Measurements from ENCODE around the gene EFNA5.

EFNA5 gene

DNA sequence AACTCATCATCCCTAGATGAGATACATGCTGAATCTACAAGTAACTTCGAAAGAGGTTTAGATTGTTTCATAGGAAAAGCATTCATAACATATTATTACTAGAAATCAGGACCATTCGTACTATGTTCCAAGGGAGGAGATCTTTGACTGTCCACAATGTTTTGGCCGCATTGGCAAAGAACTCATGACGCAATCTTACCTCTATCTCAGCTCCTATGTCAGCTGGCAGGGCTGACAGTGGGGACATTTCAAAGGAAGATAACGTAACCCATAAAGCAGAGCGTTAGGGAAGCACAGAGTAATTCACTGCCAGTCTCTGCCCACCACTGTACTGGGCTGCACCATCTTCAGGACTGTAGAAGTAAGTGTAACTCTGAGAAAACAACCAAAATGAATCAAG, 69.7 kb downstream of the EFNA5 start:
- DNase-seq: no peak

DNA sequence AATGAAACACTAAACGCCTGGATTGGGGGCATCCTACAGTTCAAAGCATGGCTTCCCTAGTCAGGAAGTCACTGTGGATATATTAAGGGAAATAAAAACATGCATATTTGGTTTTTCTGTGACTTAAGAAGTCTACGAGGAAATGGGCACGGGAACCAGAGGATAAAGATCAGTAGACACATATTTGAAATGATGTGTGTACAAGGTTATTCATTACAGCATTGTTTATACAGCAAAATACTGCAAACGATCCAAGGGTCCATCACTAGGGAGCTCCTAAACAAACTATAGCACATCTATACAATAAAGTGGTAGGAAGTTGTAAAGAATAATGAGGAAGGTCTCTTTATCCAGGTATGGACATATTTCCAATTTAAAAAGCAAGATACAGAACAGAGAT, 71.8 kb downstream of the EFNA5 start:
- DNase-seq: no peak

DNA sequence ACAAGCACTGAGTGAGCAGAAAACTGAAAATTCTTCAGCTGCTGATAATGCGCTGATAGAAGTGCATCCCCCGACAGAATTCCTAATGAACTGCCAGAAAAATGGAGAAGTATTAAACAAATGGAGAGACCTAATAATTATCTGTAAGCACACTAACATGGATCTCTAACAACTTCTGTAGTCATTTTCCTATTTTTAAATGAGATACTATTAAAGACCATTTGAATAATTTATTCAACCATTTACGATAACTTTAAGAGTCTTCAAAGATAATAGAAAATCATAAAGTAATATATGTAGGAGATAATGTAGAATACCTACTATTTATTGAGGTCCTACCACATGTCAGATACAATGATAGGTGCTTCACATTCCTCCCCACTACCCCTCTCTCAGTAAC, 72.9 kb downstream of the EFNA5 start:
- DNase-seq: no peak

DNA sequence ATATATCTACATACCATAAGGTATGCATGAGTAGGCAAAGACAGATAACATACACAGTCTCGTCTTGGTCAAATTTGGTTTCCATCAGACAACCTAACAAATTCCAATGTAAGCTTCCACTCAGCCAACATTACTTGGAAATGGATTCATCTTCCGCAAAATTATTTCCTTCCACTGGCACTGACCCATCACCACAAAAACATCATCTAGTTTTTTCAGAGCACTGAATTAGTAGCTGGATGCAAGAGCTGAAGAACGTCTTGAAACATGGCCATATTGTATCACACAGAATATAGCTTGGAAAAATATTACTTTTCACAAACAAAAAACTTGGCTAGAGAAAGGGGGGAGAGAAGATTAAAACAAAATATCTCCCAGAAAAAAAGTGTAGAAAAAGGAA, 73.5 kb downstream of the EFNA5 start:
- DNase-seq: no peak

DNA sequence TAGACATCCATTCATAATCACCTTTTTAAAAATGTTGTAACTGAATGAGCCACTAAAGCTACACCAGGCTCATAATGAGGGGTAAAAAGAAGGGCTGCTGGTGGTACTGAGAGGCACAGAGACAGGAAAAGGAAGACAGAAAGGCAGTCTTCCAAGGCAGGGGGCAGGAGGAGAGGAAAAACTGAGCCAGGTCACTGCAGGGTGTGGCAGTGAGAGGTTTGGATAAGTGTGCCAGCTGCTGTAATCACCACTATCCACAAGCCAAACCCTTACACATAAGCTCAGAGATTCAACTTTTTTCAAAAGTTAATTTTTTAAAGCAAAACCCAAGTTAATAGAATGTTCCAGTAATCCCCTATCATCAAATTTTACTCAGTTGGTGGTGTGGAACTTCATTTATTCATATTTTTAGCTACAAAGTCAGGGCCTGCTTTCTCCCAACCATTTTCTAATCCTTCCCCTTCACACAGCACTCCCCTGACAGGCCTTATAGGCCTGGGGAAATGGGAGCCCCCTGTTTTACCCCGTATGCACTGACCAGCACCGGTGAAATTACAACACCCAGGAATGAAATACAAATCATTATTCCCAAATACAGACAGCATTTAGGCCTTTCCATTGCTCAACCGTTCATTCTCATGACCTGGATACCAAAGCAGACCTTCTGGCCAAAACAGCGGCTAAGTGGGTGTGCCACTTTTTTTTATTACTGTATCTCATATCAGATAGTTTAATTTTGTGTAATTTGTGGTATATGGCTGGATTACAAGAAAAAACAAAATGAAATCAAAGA, 76.3 kb downstream of the EFNA5 start:
- DNase-seq: no peak

DNA sequence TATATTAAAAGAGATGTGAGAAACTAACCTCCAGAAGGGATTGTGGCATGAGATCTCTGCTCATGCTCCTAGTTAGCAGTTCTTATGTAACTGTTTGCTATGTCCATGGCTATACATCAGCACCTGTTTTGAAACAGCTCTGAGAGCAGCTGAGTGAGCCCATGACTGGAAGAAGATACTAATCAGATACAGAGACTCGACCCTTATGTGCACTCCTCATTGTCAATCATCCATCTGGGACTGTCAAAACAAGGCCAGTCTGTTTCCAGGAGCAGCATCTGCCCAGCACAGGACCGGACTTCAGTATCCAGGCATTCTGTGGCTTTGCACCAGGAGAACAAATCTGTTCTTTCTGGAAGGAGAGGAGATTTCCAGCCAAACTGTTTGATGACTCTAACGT, 77.7 kb downstream of the EFNA5 start:
- DNase-seq: no peak

DNA sequence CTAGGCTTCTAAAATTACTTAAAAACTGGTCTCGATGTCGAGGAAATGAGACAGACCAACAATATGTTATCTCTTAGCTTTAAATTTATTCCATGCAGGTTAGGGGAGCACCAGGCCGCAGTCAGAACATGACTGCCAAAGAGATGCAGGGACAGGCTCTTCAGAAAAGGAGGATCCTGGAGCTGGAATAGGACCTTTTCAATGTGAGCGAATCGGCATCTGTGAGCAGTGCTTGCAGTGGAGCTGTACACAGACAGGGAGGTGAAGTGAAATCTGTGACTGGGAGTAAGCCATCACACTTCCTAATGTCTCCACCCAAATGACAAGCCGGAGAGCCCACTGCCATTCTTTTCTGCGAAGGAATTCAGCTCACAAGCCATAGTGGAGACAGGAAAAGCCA, 78.2 kb downstream of the EFNA5 start:
- DNase-seq: no peak

DNA sequence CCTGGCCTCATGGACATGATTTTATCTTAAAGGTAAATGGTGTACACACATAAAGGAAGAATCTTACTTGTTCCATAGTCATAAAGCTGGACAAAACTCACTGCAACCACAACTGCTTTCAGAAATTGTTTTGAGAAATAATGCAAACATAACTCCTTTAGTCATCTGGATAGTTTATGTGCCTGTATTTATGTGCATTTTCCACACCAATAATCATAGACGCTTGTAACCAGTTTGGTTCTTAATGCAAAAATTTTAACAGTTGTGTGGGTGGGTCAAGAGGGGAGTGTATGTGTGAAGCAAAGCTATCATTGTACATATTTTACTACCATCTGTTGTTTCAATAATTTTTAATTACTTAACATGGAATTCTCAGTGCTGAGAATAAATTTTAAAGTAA, 80.1 kb downstream of the EFNA5 start:
- DNase-seq: no peak

DNA sequence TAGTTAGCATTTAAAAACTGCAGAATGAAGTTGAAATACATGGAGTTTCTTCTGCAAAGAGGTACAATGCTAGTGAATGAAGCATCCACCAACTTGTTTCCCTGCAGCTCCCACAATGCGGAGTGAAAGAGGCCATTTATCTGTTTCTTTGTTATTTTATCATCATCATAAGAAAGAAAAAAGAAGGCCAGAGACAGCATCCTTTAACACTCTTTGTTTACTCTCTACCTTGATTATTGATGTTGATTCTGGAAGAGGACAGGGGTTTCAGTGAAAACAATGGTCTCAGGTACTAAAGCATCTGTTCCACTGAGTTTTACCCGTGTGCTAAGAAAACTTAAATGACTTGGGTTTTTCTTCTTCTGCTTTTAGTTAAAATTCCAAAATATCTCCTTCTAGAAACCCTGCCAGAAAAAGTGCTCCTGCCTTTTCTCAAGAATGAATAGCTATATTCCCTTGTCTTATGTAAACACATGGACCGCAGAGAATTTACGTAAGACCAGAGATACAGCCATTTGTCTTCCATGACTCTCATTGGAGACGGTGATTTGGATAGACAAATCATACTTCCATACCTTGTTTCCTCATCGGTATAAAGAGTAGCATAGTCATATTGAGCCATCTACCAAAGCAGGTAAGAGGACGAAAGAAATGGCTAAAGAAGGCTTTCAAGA, 81.1 kb downstream of the EFNA5 start:
- DNase-seq: no peak

DNA sequence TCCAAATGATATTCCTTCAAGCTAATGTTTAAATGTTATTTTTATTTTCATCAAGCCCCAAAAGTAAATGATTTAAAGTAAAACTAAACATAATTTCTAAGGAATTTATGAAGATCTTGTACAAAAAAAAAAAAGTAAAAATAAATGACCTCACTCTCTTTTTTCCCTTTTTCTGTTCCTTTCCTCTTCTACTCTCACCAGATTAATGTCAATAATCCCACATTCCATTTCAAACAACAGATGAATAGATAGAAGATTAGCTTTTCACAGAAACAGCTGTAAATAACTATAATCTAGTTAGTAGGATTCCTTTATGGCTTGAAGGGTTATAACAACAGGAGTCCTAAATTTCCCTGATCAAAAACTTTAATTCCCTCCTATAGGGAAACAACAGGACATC, 88.1 kb downstream of the EFNA5 start:
- no peak for DNase-seq

DNA sequence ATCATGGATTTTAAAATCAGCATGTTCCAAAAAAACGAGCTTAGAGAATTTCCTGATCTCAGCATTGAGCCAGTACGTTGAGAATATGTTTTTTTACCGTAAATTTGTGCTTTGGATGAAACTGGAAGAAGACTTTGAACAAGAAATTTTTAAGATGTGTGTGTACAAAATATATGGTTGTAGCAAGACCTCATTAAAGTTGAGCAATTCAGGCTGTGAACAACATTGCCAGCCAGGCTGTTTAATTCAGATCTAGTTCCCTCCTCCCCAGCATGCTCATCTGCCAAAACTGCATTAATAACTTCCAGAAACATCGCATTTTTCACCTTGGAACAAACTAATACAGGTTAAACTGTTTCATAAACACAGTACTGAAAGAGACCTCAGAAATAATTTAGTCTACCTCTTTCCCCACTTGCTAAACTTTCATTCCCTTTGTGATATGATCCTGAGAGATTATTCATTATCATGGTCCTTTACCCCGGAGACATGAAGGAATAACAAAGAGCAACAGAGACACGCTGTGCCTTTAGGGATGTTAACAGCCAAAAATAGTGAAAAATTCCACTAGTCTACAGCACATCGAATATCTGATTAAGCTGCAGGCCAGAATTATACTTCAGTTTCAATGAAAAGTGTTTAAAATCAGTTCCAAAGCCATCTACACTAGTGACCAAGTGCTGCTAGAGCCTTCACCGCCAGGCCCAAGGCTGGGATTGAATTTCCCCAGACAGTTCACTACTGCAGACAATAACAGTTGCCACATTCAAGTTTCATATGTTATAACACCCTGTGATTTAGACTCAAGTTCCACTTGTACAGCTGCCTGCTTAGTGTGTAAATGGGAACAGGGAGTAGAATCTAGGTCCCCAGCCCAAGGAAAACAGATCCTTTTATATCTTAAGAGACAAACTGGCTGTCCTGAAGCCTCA, 89.6 kb downstream of the EFNA5 start:
- no peak for DNase-seq

DNA sequence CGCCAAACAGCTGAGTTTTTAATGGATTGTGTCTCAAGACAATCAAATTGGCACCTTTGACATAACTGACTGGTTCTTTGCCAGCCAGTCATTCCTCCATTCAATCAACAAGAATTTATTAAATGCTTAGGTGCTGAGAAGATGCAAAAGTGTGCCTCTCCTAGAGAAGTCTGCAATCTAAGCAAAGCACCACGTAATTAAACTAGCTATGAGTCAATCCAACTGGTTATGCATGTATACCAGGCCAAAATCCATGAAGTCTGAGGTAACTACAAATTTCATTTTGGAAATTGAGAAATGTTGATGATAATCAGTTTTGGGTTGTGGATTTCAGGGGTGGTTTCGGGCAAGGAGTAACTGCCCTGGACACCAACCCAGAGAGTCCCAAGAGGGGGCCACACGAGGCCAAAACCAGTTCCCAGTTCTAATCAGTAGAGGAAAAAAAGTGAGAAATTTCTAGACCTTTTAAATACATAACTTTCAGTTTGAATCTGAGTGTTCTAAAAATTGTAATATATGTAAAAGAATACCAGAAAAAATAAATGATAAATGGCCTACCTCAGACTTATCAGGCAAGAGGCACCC, 92.6 kb downstream of the EFNA5 start:
- DNase-seq: no peak

DNA sequence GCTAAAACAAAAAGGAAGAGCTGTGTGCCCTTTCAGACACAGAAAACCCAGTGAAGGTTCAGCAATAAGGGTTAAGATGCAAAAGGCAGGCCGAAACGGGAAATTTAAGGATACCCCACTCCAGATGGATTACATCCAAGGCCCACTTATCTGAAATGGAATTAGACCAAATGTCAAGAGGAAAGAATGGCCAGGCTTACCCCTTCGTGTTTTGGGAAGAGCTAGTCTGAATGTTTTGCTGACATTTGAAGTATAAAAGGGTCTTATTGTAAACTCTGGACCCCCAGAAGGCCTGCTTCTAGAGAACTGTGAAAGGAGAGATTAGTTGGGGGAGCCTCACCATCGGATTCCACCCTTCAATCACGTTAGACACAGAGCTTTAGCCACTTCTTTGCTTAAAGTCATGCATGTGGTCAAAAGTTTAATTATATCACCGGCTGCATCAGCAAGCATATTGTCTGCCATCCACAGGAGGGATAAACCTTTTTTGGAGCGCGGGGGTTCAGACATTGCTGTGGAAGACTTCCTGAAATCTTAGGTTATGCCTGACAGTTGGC, 93.3 kb downstream of the EFNA5 start:
- no peak for DNase-seq

DNA sequence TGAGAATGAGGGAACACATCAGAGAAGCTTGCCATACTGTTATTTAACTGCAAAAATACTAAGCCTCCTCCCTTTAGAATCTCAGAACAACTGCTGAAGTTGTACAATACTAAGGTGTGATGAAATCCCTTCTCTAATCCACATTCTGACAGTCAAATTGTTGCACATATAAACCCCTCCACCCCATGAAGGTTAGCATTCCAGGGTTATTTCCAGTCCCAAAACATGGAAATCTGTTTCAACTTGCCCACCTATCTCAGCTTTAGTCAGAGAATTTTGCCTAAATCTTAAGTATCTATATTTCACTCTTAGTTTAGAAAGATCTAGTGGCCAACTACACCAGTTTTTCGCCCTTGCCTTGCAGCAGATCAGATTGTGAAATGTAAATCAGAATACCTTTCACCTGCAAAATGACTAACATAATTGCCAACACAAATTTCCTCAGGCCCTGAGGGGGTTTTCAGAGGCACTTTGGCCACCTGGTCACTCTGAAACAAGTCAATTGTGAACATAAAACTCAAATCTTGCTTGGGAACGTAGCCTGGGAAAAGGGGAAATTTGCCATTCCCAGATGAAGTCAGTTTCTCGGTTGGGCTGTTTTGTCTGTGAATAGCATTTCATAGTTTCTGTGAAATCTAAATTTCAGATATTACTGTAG, 93.9 kb downstream of the EFNA5 start:
- no peak for DNase-seq

DNA sequence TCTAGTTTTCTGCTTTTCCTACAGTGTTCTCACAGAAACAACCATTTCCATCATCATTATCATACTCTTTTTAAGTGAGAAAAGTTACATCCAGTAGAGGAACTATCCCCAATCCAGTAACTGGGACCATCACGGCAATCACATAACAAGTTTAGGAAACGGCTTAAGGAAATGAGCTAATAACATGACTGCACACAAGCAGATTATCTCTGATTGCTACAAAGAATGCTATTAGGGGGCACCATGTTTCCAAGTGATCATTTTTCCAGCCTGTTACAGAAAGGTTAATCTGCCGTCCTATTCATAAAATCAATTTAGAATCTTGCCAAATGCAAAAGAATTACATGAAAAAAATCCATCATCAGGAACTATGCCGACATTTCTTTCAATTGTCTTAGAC, 94.6 kb downstream of the EFNA5 start:
- no peak for DNase-seq

DNA sequence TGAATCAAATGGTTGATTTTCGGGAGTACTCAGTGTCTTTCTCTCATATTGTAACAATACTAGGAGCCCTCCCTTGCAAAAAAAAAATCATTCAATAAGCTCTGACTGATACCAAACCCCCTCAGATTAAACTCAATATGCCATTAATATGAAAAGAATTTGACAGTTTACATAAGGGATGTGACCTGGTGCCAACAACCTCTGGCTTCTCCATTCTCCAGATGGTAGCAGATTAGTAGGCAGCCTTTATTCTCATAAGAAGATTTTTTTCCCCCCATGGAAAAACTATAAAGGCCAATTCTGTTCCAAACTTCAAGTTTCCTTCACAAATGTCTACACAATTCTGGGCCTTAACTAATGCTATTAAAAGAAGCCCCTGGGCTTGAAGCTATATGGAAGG, 96.5 kb downstream of the EFNA5 start:
- no peak for DNase-seq

DNA sequence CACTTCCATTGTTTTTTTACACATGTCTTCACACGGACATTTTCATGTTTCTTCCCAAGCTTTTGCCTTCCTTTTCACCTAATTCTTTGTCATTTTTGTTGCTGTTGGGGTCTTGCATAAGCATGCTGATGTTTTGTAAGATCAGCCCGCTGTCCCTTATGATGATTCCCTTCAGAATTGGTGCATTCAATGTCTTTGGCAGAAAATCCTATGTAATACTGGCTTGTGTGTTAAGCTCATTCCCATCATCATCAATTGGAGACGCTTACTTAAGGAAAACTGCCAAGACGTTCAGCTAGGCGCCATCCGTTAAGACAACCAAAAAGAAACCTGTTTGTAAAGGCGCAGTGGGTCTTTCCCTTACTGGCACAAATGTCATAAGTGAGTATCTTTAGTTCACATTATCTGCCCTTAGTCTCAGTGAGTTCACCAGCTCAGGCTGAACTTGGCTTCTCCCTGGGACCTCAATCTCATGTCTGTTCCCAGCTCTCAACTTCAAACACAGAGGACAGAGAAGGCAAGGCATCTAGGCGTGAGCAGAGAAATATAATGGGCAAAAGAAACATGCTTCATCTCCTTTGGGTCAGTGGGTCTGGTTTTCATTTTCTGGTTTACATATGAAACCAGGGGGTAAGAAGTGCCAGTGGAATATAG, 97.9 kb downstream of the EFNA5 start:
- no peak for DNase-seq

DNA sequence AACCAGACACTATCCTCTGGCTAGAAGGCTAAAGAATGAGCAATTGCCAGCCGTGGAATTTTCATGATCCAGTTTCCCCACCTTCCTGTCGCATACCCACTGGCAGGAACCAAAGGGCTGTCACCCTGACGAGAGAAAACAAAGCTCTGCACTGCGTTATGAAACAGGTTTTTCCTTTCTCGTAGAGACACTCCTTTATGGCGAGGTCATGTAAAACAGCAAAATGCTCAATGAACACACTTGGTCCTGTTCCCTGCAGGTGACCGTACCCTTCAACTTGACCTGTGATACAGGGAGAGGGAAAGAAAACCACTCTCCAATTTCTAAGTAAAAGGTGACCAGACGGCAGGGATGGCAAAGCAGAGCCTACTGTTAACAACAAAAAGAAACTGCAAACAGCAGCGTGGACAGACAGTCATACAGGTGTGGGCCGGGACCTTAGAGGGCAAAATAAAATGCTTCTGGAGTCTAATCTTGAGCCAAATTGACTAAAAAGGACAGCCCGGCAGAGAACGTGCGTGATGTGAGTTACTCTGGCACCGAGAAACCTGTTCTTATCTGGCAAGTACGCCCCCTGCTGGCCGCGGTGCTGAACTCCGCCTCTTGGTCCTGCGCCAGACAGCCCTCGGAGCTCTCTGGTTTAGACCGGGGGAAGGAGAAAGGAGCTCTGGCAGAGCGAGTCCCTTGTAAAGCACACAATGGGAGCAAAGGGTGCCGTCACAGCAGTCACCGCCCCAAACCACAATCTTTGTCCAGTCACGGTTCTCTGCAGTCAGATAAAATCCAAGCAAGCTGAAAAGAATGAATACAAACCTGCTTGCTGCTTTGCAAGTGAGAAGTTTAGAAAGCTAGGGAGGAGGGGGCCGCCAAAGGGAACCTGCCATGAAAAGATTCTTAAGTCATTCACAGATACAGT, 98.9 kb downstream of the EFNA5 start:
- peak; percentile 88 for DNase-seq

DNA sequence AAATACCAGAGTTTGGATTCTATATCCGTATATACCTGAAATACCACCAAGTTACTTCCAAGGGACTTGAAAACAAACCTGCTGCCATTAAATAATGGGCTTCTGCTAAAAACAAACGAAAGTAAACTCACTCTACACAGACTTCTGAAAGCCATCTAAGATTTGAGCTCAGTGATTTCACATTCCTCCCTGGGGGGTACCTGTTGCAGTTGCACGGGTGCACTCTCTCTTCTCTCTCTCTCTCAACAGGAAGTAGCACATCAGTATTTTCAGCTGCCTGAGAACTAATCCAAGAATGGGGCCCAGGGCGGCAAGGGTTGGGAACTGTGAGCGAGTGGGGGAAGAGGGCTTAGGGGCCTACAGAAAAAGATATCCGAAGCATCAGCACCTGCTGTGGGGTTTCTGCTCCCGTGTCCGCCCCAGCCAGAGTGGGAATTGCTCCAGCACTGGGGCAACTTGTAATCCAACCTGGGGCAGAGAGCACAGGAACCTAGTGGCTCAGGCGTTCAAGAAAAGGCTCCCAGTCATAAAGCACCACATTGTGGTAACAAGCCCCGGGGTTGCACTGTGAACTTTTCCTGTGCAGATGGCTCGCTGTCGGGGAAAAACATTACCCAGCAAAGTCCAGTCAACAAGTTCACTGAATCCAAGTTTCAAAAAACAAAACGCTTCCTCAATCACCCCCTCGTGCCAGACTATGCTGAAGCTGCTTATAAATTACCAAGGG, 99.8 kb downstream of the EFNA5 start:
- peak; percentile 2 for DNase-seq

DNA sequence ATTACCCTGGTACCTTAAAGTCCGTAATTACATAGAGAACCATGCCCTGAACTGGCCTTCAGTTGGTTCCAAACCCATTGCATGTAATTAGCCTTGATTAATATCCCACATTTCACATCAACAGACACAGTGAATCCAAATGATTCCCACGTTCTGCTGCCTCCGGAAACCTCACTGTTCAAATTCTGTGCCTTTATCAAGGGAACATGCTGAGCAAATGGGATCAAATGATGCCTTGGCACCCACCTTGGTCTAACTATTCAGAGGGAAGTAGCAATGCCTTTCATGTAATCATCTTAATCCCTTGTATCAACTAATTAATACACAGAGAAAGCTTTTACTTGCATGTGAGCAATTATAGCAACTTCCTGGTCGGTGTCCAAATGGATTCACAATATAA, 100.6 kb downstream of the EFNA5 start:
- DNase-seq: no peak
